NB4 (cell line): ENCODE measurements around the gene DBNL.

Experiments
- MYC ChIP-seq: IDR thresholded peaks from 2 replicates; pipeline ENCODE4 v1.6.1; 2011; ENCODE audit warnings: low read depth, low read length
- POLR2A ChIP-seq: IDR thresholded peaks from 2 replicates; pipeline ENCODE4 v1.6.1; 2011; ENCODE audit warnings: mild to moderate bottlenecking; ENCODE audit not compliant: insufficient read length; ENCODE audit errors: extremely low read depth

GRCh38 chr7:44045226-44046014 is 918 bp downstream of the DBNL start:
- TF ChIP-seq POLR2A (no peak), MYC (no peak)
